Esophagus muscularis mucosa (tissue), 4 donors: ENCODE data around the gene HOXA10. TPM values are rescaled to one million over a fixed set of nuclear protein-coding genes. Genes with fewer than 3 reads are reported as not detected.

Source experiments
- DNase-seq: peaks from one replicate; pipeline ENCODE4 v3.0.0-alpha.2; 2017; ENCODE audit errors: extremely low spot score
- H3K27ac ChIP-seq, 4 donors: fragments of 200-600 bp; sonication (generic); replicated peaks in 1 of 4; 1 replicate in 3 of 4; 2 replicates in 1 of 4; pipeline ENCODE4 v1.5.1; 2016 to 2019; ENCODE audit warnings: mild to moderate bottlenecking in 1 of 4
- H3K27me3 ChIP-seq, 4 donors: fragments of 200-600 bp; sonication (generic); one replicate each; pipeline versions ENCODE4 v1.5.1 to v1.6.0; 2016 to 2019
- H3K36me3 ChIP-seq, 4 donors: fragments of 200-600 bp; sonication (generic); one replicate each; pipeline ENCODE4 v1.5.1; 2016 to 2019
- H3K4me1 ChIP-seq, 4 donors: fragments of 200-600 bp; sonication (generic); one replicate each; pipeline ENCODE4 v1.5.1; 2016 to 2019
- H3K4me3 ChIP-seq, 4 donors: fragments of 200-600 bp; sonication (generic); 1 replicate in 2 of 4; 2 replicates in 2 of 4; pipeline ENCODE4 v1.5.1; 2016 to 2019; ENCODE audit warnings: mild to moderate bottlenecking in 4 of 4, moderate library complexity in 1 of 4
- H3K9me3 ChIP-seq, 4 donors: fragments of 200-600 bp; sonication (generic); 1 replicate in 3 of 4; 2 replicates in 1 of 4; pipeline ENCODE4 v1.5.1; 2016 to 2019
- EP300 ChIP-seq: sonication (generic); formaldehyde crosslinking; IDR thresholded peaks from one replicate; pipeline ENCODE4 v1.6.1; 2017; ENCODE audit warnings: antibody characterized with exemption
- POLR2A ChIP-seq: fragments of 450-650 bp; IDR thresholded peaks from one replicate; pipeline ENCODE4 v1.6.1; 2017; ENCODE audit warnings: antibody characterized with exemption, moderate library complexity, mild to moderate bottlenecking, low read depth
- POLR2AphosphoS5 ChIP-seq, 2 donors: sonication (generic); formaldehyde crosslinking; IDR thresholded peaks; one replicate each; pipeline ENCODE4 v1.6.1; 2017; ENCODE audit warnings: antibody characterized with exemption in 2 of 2
- WGBS: methylation state at CpG from one replicate; pipeline ENCODE4 v1.1.5; 2018; 5-methylcytosine and 5-hydroxymethylcytosine counted together
- intact Hi-C: fragments of 100-400 bp; cut with DNase I; formaldehyde crosslinking; loops from one replicate; pipeline ENCODE4 v1.15.1; 2023
- total RNA-seq, 4 donors: library from RNA; depleted of rRNA; stranded (reverse); fragments of >200 nt; gene quantifications; one replicate each; pipeline versions ENCODE4 v1.1.0 to v1.2.1, GENCODE V29; 2016
- TF ChIP-seq, protein P1 (sequence below), 3 experiments: fragments of 200-600 bp in 2 of 3; fragments of 450-650 bp in 1 of 3; sonication (generic) in 2 of 3; IDR thresholded peaks; one replicate each; pipeline ENCODE4 v1.5.1; 2017 to 2019; ENCODE audit warnings: antibody characterized with exemption in 3 of 3, mild to moderate bottlenecking in 2 of 3, moderate library complexity in 1 of 3

Gene HOXA10
- total RNA-seq, 4 donors from 2014 or later: not detected

GRCh38 chr7:27176962-27177794 lies 3.1 kb upstream of the HOXA10 start:
- WGBS: 83% methylated on average over 16 of the region's 22 CpGs
- Histone ChIP-seq H3K27me3 (peaks cover 31 to 100% (median 92%) of the 10 kb centered on the region in 4 donors), H3K9me3 (no peaks in the 10 kb centered on the region), H3K36me3 (no peaks in the 10 kb centered on the region), H3K27ac (no peak overlapping the region), H3K4me3 (no peak overlapping the region), H3K4me1 (peaks cover 27 to 44% (median 37%) of the 10 kb centered on the region in 4 donors)
- TF ChIP-seq POLR2AphosphoS5 (IDR thresholded peaks at IDR 0.05): no peak
- TF ChIP-seq, protein P1, sequence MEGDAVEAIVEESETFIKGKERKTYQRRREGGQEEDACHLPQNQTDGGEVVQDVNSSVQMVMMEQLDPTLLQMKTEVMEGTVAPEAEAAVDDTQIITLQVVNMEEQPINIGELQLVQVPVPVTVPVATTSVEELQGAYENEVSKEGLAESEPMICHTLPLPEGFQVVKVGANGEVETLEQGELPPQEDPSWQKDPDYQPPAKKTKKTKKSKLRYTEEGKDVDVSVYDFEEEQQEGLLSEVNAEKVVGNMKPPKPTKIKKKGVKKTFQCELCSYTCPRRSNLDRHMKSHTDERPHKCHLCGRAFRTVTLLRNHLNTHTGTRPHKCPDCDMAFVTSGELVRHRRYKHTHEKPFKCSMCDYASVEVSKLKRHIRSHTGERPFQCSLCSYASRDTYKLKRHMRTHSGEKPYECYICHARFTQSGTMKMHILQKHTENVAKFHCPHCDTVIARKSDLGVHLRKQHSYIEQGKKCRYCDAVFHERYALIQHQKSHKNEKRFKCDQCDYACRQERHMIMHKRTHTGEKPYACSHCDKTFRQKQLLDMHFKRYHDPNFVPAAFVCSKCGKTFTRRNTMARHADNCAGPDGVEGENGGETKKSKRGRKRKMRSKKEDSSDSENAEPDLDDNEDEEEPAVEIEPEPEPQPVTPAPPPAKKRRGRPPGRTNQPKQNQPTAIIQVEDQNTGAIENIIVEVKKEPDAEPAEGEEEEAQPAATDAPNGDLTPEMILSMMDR (IDR thresholded peaks at IDR 0.05): no peak
- no peak for TF ChIP-seq POLR2A
- TF ChIP-seq EP300: no peak
- intact Hi-C loops: no loop called here
- DNase-seq: no peak

- 93% methylated on average over 2 of the region's 3 CpGs for WGBS
- intact Hi-C loops: no loop called here
- peaks cover 31 to 100% (median 93%) of the 10 kb centered on the region in 4 donors for H3K27me3 ChIP-seq
- TF ChIP-seq EP300 (no peak), POLR2A (no peak), POLR2AphosphoS5 (IDR thresholded peaks at IDR 0.05) (no peak)
- TF ChIP-seq, protein P1 (IDR thresholded peaks at IDR 0.05): no peak
- H3K27ac ChIP-seq: no peak overlapping the region
- H3K4me3 ChIP-seq: no peak overlapping the region
- no peaks in the 10 kb centered on the region for H3K9me3 ChIP-seq
- DNase-seq: no peak
- peaks cover 27 to 51% (median 43%) of the 10 kb centered on the region in 4 donors for H3K4me1 ChIP-seq
- no peaks in the 10 kb centered on the region for H3K36me3 ChIP-seq
Measured at GRCh38 chr7:27176524-27176845, 2.4 kb upstream of the HOXA10 start.

DNA sequence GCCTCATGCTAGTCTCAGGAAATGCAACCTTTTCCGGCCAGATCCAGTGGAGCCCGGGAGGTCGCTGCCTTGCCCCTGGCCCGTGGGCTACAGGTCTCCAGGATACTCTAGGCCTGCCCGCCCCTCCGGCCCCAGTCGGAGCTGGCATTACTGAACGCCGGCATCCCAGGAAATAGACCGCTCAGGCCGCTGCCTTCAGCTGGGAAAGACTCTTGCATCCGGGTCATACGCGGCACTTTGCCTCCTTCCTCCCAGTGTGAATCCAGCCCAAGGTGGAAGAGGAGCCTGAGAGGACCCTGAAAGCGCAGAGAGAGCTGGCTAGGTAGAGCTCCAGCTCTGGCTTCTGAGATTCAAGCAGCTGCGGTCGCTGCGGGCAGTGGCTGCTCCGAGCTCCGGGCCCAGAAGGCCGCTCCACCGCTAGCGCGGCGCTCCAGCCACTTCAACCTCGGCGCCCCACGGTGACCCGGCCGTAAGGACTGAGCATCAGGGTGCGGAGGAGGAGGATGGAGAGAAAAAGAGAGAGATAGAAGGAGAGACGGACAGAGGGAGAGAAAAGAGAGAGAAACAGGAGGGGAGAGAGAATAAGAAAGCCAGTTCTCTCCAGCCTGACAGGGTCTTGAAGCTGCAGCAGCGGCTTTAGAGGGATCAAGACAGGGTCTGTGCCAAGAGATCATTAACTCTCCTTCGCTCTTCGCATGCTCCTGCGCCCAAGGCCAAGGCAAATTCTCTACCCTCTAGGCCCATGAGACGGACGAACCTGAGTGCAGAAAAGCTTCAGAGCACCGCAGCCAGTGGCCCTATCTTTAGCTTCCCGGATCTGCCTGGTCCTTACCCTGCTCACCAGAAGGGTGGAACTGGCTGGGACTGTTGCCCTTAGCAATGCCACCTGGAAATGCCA lies 1.8 kb upstream of the HOXA10 start:
- no peaks in the 10 kb centered on the region for H3K9me3 ChIP-seq
- H3K27ac ChIP-seq: no peak overlapping the region
- TF ChIP-seq POLR2A (no peak), POLR2AphosphoS5 (IDR thresholded peaks at IDR 0.05) (no peak), EP300 (no peak)
- TF ChIP-seq, protein P1 (IDR thresholded peaks at IDR 0.05): no peak
- 60% methylated on average over 26 of the region's 40 CpGs for WGBS
- no peaks in the 10 kb centered on the region for H3K36me3 ChIP-seq
- H3K4me1 ChIP-seq: peaks cover 27 to 53% (median 43%) of the 10 kb centered on the region in 4 donors
- intact Hi-C loops: no loop called here
- H3K27me3 ChIP-seq: peaks cover 31 to 100% (median 95%) of the 10 kb centered on the region in 4 donors
- no peak overlapping the region for H3K4me3 ChIP-seq
- DNase-seq: no peak

DNA sequence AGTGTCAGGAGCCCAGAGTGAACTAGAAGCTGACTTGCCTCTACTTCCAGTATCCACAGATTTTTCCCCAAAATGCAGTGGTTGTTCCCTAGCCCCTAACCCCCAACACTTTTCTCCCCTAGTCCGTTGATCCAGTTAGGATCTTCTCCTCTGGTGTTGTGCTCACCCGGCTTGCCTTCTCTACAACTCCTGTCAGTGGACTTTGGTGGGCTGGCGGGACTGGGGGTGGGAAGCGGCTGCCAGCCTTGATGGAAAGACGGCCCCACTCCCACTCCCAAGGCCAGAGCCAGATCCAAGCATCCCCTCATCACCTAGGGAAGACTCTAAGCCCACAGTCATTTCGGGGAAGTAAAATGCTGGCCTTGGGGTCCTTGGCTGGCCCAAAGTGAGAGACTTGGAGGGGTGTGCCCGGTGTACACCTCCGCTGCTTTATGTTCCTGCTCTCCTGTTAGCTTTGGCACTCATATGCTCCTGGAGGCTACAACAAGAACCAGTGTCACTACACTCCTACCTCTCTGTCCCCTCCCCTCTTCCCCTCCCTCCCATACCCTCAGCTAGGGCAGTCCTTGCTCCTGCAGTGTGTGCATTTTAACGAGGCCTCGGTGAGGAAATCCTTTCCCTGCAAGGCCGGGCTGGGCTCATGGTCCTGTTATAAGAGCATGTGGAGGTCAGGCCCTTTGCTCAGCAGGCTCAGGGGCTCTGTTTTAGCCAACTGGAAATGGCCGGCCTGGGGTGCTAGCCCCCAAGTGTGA lies 930 bp upstream of the HOXA10 start:
- DNase-seq: no peak
- intact Hi-C loops: no loop called here
- Histone ChIP-seq H3K4me3 (no peak overlapping the region), H3K36me3 (no peaks in the 10 kb centered on the region), H3K27ac (no peak overlapping the region), H3K9me3 (no peaks in the 10 kb centered on the region), H3K27me3 (peaks cover 34 to 100% (median 97%) of the 10 kb centered on the region in 4 donors), H3K4me1 (peaks cover 26 to 52% (median 42%) of the 10 kb centered on the region in 4 donors)
- 74% methylated on average over 10 of the region's 12 CpGs for WGBS
- TF ChIP-seq POLR2A: no peak
- no peak for TF ChIP-seq POLR2AphosphoS5 (IDR thresholded peaks at IDR 0.05)
- TF ChIP-seq EP300: no peak
- TF ChIP-seq, protein P1 (IDR thresholded peaks at IDR 0.05): no peak
